ENCODE data around the gene PRKCI. TPM values are rescaled to one million over a fixed set of nuclear protein-coding genes. Genes with fewer than 3 reads are reported as not detected.

The PRKCI gene
- total RNA-seq, 1 experiment from 2014 or later, result 43.7 TPM

DNA sequence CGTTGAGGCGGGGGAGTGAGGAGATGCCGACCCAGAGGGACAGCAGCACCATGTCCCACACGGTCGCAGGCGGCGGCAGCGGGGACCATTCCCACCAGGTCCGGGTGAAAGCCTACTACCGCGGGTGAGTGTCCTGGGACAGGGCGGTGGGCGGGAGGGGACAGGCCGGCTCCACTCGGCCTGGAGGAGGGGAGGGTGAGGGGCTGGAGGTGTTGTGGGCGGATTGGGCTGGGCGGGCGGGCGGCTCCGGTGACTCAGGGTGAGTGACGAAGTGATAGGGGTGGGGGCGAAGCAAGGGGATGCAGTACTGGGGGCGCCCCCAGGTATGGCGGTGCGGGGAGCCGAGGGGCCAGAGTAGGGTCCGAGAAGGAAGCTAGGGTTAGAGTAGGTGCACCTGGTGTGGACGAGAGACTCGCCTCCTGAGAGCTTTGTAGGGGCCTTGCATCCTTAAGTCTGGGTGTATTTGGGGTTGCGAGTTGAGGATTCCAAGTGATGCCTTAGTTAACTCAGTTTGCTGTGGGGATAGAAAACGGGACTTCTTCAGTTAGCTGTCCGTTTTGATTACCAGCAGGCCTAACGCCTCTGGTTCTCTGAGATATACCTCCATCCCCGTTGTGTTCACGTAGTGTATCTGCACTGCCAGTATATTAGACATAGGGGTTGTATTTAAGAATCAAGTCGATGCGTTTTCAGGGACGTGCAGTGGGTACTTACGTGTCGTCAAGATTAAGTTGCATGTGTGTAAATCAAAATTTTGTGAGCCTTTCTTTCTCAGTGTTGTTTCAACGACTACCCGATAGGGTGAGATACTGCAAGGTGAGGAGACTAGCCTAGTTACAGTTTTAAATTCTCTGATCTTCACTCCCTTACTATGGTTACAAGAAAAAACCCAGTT lies 670 bp downstream of the PRKCI start:
- CTCF ChIA-PET, result interaction anchor here (0.6 kb wide), 1 partner anchor 133 kb away, joined by 3 read pairs; no protein-coding TSS in a partner anchor
- in situ Hi-C loops (cut with HindIII; ENCODE audit: low pct_unique_long_range_greater_than_20kb, low sequenced_read_pairs), result no loop called here
- BruUV-seq (replicated peaks), result TSS peak; percentile 80

DNA sequence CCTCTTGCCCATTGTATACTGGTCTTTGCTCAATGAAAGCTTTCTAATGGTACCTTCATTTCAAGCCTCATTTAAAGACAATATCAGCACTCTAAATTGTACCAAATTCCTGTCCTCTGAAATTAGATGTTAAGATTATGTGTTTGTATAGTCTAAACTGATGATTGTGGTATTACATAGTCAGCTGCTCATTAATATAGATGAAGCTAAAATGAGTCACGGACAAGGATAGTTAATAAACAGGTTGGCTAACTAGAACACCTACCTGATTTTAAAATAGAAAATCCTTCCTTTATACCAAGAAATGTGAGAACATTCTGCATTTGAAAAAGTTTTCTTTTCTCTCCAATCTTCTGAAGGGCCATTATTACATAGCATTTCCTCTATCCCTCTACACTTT lies 2.9 kb downstream of the PRKCI start:
- TF ChIP-seq POLR2AphosphoS5 (IDR thresholded peaks at IDR 0.05; ENCODE audit: low read depth, low read length) (no peak), TCF7L2 (IDR thresholded peaks at IDR 0.05; ENCODE audit: low read depth, low read length) (no peak), SIN3A (IDR thresholded peaks at IDR 0.05; ENCODE audit: borderline replicate concordance, insufficient read depth, low read depth, low read length) (no peak)
- TF ChIP-seq, protein P1, sequence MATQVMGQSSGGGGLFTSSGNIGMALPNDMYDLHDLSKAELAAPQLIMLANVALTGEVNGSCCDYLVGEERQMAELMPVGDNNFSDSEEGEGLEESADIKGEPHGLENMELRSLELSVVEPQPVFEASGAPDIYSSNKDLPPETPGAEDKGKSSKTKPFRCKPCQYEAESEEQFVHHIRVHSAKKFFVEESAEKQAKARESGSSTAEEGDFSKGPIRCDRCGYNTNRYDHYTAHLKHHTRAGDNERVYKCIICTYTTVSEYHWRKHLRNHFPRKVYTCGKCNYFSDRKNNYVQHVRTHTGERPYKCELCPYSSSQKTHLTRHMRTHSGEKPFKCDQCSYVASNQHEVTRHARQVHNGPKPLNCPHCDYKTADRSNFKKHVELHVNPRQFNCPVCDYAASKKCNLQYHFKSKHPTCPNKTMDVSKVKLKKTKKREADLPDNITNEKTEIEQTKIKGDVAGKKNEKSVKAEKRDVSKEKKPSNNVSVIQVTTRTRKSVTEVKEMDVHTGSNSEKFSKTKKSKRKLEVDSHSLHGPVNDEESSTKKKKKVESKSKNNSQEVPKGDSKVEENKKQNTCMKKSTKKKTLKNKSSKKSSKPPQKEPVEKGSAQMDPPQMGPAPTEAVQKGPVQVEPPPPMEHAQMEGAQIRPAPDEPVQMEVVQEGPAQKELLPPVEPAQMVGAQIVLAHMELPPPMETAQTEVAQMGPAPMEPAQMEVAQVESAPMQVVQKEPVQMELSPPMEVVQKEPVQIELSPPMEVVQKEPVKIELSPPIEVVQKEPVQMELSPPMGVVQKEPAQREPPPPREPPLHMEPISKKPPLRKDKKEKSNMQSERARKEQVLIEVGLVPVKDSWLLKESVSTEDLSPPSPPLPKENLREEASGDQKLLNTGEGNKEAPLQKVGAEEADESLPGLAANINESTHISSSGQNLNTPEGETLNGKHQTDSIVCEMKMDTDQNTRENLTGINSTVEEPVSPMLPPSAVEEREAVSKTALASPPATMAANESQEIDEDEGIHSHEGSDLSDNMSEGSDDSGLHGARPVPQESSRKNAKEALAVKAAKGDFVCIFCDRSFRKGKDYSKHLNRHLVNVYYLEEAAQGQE (IDR thresholded peaks at IDR 0.05; ENCODE audit: insufficient read depth in 1 of 2, low read depth in 2 of 2, low read length in 1 of 2), result no peak
- no TSS peak for BruUV-seq (replicated peaks)
- Histone ChIP-seq H3K27me3 (ENCODE audit: control insufficient read depth, insufficient read depth, low read length) (no peaks in the 10 kb centered on the region), H3K27ac (ENCODE audit: low read length) (no peak overlapping the region), H3K4me1 (ENCODE audit: control insufficient read depth, insufficient read depth, low read length) (peaks cover 3% of the 10 kb centered on the region; the same call in 1 of the 2 replicates), H3K4me3 (ENCODE audit: low read depth in 2 of 2, low read length in 2 of 2) (no peak overlapping the region), H3K9me3 (ENCODE audit: control insufficient read depth, insufficient read depth, low read depth, low read length) (no peaks in the 10 kb centered on the region), H3K36me3 (ENCODE audit: control insufficient read depth, insufficient read depth, low read length) (no peaks in the 10 kb centered on the region)
- intact Hi-C loops (cut with micrococcal nuclease; ENCODE audit: unreplicated experiment), result no loop called here
- POLR2A ChIA-PET, result no interaction called here
- ATAC-seq (no peak), DNase-seq (ENCODE audit: low read depth, low spot score) (no peak)
- CTCF ChIA-PET, result no interaction called here
- in situ Hi-C loops (cut with HindIII; ENCODE audit: low pct_unique_long_range_greater_than_20kb, low sequenced_read_pairs), result no loop called here

More for the DNA sequence above, 670 bp downstream of the PRKCI start:
- peak overlapping the region; percentile 67 to 95 for H3K4me3 ChIP-seq (ENCODE audit: low read depth in 2 of 2, low read length in 2 of 2)
- H3K27ac ChIP-seq (ENCODE audit: low read length), result peak overlapping the region; percentile 98
- no peaks in the 10 kb centered on the region for H3K27me3 ChIP-seq (ENCODE audit: control insufficient read depth, insufficient read depth, low read length)
- ATAC-seq (peak; percentile 65), DNase-seq (ENCODE audit: low read depth, low spot score) (no peak)
- POLR2A ChIA-PET, result interaction anchor here (0.6 to 0.8 kb wide), 2 partner anchors 15 to 135 kb away, joined by 3 to 4 read pairs; partner anchors contain the start of gene SKIL
- TF ChIP-seq POLR2AphosphoS5 (IDR thresholded peaks at IDR 0.05; ENCODE audit: low read depth, low read length) (no peak), SIN3A (IDR thresholded peaks at IDR 0.05; ENCODE audit: borderline replicate concordance, insufficient read depth, low read depth, low read length) (0 out of 2 replicates have a peak, but pooled peaks have one; percentile 22)
- no peaks in the 10 kb centered on the region for H3K9me3 ChIP-seq (ENCODE audit: control insufficient read depth, insufficient read depth, low read depth, low read length)
- H3K36me3 ChIP-seq (ENCODE audit: control insufficient read depth, insufficient read depth, low read length), result no peaks in the 10 kb centered on the region
- intact Hi-C loops (cut with micrococcal nuclease; ENCODE audit: unreplicated experiment), result no loop called here
- H3K4me1 ChIP-seq (ENCODE audit: control insufficient read depth, insufficient read depth, low read length), result peaks cover under 1% of the 10 kb centered on the region; the same call in 1 of the 2 replicates

DNA sequence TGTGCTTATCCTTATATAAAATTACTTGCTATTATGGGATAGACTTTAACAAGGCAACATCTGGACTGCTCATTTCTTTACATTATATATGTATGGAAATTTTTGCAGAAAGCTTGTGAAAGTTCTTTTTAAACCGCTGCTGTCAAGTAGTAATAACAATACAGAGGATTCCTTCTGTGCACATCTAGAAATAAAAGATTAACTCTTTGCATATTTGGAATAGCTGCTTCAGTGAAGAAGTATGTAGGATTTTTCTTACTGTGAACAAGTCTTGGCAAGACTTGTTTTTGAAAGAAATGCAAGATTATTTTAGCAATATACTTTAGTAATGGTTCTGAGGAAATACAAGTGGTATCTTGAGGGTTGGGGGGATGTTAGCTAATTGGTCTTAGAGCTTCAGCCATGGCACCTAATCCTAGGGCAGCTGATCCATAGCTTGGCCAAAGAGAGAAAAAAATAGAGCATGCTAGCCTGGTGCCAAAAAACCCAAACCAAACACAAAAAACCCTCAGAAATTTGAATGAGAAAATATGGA lies 4.3 kb downstream of the PRKCI start:
- intact Hi-C loops (cut with micrococcal nuclease; ENCODE audit: unreplicated experiment), result no loop called here
- POLR2A ChIA-PET, result no interaction called here
- no peak overlapping the region for H3K4me3 ChIP-seq (ENCODE audit: low read depth in 2 of 2, low read length in 2 of 2)

More for the DNA sequence above, 4.3 kb downstream of the PRKCI start:
- no peaks in the 10 kb centered on the region for H3K36me3 ChIP-seq (ENCODE audit: control insufficient read depth, insufficient read depth, low read length)
- no peak for ATAC-seq
- BruUV-seq (replicated peaks), result TSS peak; percentile 20
- TF ChIP-seq SIN3A (IDR thresholded peaks at IDR 0.05; ENCODE audit: borderline replicate concordance, insufficient read depth, low read depth, low read length) (no peak), TCF7L2 (IDR thresholded peaks at IDR 0.05; ENCODE audit: low read depth, low read length) (no peak), POLR2AphosphoS5 (IDR thresholded peaks at IDR 0.05; ENCODE audit: low read depth, low read length) (no peak)
- TF ChIP-seq, protein P2, sequence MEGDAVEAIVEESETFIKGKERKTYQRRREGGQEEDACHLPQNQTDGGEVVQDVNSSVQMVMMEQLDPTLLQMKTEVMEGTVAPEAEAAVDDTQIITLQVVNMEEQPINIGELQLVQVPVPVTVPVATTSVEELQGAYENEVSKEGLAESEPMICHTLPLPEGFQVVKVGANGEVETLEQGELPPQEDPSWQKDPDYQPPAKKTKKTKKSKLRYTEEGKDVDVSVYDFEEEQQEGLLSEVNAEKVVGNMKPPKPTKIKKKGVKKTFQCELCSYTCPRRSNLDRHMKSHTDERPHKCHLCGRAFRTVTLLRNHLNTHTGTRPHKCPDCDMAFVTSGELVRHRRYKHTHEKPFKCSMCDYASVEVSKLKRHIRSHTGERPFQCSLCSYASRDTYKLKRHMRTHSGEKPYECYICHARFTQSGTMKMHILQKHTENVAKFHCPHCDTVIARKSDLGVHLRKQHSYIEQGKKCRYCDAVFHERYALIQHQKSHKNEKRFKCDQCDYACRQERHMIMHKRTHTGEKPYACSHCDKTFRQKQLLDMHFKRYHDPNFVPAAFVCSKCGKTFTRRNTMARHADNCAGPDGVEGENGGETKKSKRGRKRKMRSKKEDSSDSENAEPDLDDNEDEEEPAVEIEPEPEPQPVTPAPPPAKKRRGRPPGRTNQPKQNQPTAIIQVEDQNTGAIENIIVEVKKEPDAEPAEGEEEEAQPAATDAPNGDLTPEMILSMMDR (IDR thresholded peaks at IDR 0.05), result no peak
- TF ChIP-seq, protein P1 (IDR thresholded peaks at IDR 0.05; ENCODE audit: insufficient read depth in 1 of 2, low read depth in 2 of 2, low read length in 1 of 2), result no peak
- peaks cover 3% of the 10 kb centered on the region; the same call in 1 of the 2 replicates for H3K4me1 ChIP-seq (ENCODE audit: control insufficient read depth, insufficient read depth, low read length)
- H3K27ac ChIP-seq (ENCODE audit: low read length), result no peak overlapping the region
- H3K27me3 ChIP-seq (ENCODE audit: control insufficient read depth, insufficient read depth, low read length), result no peaks in the 10 kb centered on the region
- CTCF ChIA-PET, result no interaction called here
- in situ Hi-C loops (cut with HindIII; ENCODE audit: low pct_unique_long_range_greater_than_20kb, low sequenced_read_pairs), result no loop called here
- DNase-seq (ENCODE audit: low read depth, low spot score), result no peak
- H3K9me3 ChIP-seq (ENCODE audit: control insufficient read depth, insufficient read depth, low read depth, low read length), result no peaks in the 10 kb centered on the region
